Measurements from ENCODE around the gene LSP1.

GRCh38 chr11:1839204-1839923 is 13.5 kb upstream of the LSP1 start:
- TF ChIP-seq POLR2A (IDR thresholded peaks at IDR 0.05; ENCODE audit: extremely low read depth, insufficient read length) (no peak), CTCF (IDR thresholded peaks at IDR 0.05; ENCODE audit: low read depth, low read length) (no peak), MAX (IDR thresholded peaks at IDR 0.05; ENCODE audit: low read depth, low read length) (no peak), MYC (IDR thresholded peaks at IDR 0.05; ENCODE audit: low read depth, low read length) (no peak)

All from NB4 (cell line).